ENCODE measurements around the gene HTATSF1.

Gene HTATSF1

GRCh38 chrX:136456133-136456532, 41.3 kb upstream of the HTATSF1 start:
- H4K20me1 ChIP-seq (ENCODE audit: insufficient read depth, low read length), result no peaks in the 10 kb centered on the region
- no peaks in the 10 kb centered on the region for H3K9me2 ChIP-seq (ENCODE audit: low read depth, low read length)

DNA sequence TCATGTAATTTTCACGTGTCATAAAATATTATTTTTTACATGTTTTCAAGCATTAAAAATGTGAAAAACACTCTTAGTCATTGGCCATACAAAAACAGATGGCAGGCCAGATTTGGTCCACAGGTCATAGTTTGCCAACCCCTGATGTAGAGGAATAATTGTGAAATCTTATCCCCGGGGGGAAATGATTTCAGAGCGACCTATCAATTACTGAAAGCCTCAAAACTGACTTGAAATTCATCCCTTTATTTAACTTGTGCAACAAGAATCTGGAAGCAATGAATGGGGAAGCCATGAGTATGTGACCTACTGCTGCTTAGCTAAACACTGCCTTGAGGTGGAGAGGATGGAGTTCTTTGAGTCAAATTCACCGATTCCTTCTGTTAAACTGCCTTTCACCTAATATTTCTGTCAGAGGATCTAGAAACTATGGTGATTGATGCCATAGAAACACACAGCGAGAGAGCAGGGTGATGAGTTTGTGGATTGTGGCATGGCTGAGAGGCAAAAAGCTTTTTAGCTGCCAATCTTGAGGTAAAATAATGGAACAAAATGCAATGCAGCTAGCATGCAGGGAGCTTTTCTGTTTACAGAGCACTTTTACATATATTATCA, 40.0 kb upstream of the HTATSF1 start:
- Histone ChIP-seq H3K4me1 (ENCODE audit: insufficient read depth, low read length, severe bottlenecking) (no peaks in the 10 kb centered on the region), H3K27me3 (ENCODE audit: insufficient read depth, low read length) (no peaks in the 10 kb centered on the region), H3K79me2 (ENCODE audit: insufficient read depth, low read length) (no peaks in the 10 kb centered on the region), H3K4me2 (ENCODE audit: low read length) (no peak overlapping the region), H3F3A (ENCODE audit: insufficient read depth, low read length) (no peaks in the 10 kb centered on the region), H3K9me3 (ENCODE audit: low read length) (no peaks in the 10 kb centered on the region), H4K20me1 (ENCODE audit: insufficient read depth, low read length) (no peaks in the 10 kb centered on the region), H3K27ac (ENCODE audit: low read depth, low read length, poor library complexity, severe bottlenecking) (no peak overlapping the region), H3K4me3 (ENCODE audit: low read depth, low read length, poor library complexity, severe bottlenecking) (no peak overlapping the region), H3K36me3 (ENCODE audit: insufficient read depth, low read length) (no peaks in the 10 kb centered on the region), H2AFZ (ENCODE audit: low read length) (no peak overlapping the region), H3K9me2 (ENCODE audit: low read depth, low read length) (no peaks in the 10 kb centered on the region), H3K9ac (ENCODE audit: low read length) (no peak overlapping the region)
- TF ChIP-seq EZH2 (IDR thresholded peaks at IDR 0.05; ENCODE audit: borderline replicate concordance, low read length), result no peak
- no peak for TF ChIP-seq CTCF (IDR thresholded peaks at IDR 0.05; ENCODE audit: low read length)

More at GRCh38 chrX:136456133-136456532, 41.3 kb upstream of the HTATSF1 start:
- Histone ChIP-seq H3K27ac (ENCODE audit: low read depth, low read length, poor library complexity, severe bottlenecking) (no peak overlapping the region), H3K4me3 (ENCODE audit: low read depth, low read length, poor library complexity, severe bottlenecking) (no peak overlapping the region), H3F3A (ENCODE audit: insufficient read depth, low read length) (no peaks in the 10 kb centered on the region), H3K4me1 (ENCODE audit: insufficient read depth, low read length, severe bottlenecking) (no peaks in the 10 kb centered on the region), H3K9ac (ENCODE audit: low read length) (no peak overlapping the region), H3K9me3 (ENCODE audit: low read length) (no peaks in the 10 kb centered on the region), H3K79me2 (ENCODE audit: insufficient read depth, low read length) (no peaks in the 10 kb centered on the region), H2AFZ (ENCODE audit: low read length) (no peak overlapping the region), H3K36me3 (ENCODE audit: insufficient read depth, low read length) (no peaks in the 10 kb centered on the region), H3K27me3 (ENCODE audit: insufficient read depth, low read length) (no peaks in the 10 kb centered on the region), H3K4me2 (ENCODE audit: low read length) (no peak overlapping the region)
- no peak for TF ChIP-seq EZH2 (IDR thresholded peaks at IDR 0.05; ENCODE audit: borderline replicate concordance, low read length)
- TF ChIP-seq CTCF (IDR thresholded peaks at IDR 0.05; ENCODE audit: low read length), result no peak

DNA sequence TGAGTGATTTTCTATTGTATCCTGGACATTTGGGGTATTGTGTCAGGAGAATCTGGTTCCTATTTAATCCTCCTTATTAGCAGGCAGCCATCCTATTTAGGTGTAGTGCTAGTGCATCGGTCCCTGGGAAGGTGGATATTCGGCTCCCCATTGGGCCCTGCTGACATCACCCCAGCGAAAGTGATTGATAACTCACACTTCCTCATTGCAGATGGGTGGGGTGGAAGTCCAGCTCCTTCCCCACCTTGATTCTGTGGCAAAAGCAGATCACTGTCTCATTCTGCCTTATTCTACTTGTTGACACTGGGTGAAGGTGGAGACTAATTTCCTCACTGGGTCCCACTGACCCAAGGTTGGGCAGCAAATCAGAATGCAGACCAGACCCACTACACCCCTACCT, 32.8 kb upstream of the HTATSF1 start:
- TF ChIP-seq EZH2 (IDR thresholded peaks at IDR 0.05; ENCODE audit: borderline replicate concordance, low read length) (no peak), CTCF (IDR thresholded peaks at IDR 0.05; ENCODE audit: low read length) (no peak)
- Histone ChIP-seq H4K20me1 (ENCODE audit: insufficient read depth, low read length) (no peaks in the 10 kb centered on the region), H3K9me2 (ENCODE audit: low read depth, low read length) (no peaks in the 10 kb centered on the region), H3K9me3 (ENCODE audit: low read length) (no peaks in the 10 kb centered on the region), H3K27me3 (ENCODE audit: insufficient read depth, low read length) (no peaks in the 10 kb centered on the region), H3K27ac (ENCODE audit: low read depth, low read length, poor library complexity, severe bottlenecking) (no peak overlapping the region), H2AFZ (ENCODE audit: low read length) (no peak overlapping the region), H3K79me2 (ENCODE audit: insufficient read depth, low read length) (no peaks in the 10 kb centered on the region), H3F3A (ENCODE audit: insufficient read depth, low read length) (no peaks in the 10 kb centered on the region), H3K36me3 (ENCODE audit: insufficient read depth, low read length) (no peaks in the 10 kb centered on the region), H3K9ac (ENCODE audit: low read length) (no peak overlapping the region), H3K4me2 (ENCODE audit: low read length) (no peak overlapping the region), H3K4me1 (ENCODE audit: insufficient read depth, low read length, severe bottlenecking) (no peaks in the 10 kb centered on the region), H3K4me3 (ENCODE audit: low read depth, low read length, poor library complexity, severe bottlenecking) (no peak overlapping the region)

Measured in OCI-LY1 (cell line).